ENCODE data around the gene TSTD2. TPM values are rescaled to one million over a fixed set of nuclear protein-coding genes. Genes with fewer than 3 reads are reported as not detected.
A peak's percentile ranks its signal among the peaks of the same experiment; 100 is the strongest.

The TSTD2 gene
- total RNA-seq, 1 experiment from 2014 or later, result 13.0 TPM

DNA sequence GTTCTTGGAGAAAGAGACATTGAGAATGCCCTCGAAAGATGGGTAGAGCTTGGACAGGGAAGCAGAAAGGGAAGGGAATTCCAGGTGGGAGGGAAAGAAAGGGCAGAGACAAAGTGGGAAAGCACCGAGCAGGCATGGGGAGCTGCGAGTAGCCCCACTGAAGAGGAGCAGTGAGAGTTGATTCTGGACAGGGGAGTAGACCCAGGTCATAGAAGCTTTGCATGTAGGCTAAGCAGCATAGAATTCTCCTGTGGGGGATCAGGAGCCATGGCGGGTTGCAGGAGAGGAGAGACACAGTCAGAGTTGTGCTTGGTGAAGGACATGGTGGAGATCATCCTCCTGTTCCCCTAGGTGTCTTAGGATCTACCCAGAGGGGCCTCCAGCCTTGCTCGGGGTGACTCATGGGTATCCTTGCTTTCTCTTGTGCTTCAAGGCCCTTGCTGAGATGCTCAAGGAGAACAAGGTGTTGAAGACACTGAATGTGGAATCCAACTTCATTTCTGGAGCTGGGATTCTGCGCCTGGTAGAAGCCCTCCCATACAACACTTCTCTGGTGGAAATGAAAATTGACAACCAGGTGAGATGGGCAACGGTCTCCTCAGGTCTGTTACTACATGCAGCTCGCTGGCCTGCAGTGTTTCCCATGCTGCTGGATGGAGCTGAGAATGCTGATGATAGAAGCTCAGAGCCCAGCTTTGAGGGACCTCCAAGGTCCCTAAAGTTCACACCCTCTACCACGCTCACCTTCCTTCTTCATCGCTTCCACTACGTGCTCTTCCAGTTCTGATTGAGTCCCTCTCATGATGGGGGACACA lies 64.5 kb downstream of the TSTD2 start:
- H3K27me3 ChIP-seq (ENCODE audit: control insufficient read depth, insufficient read depth, low read length), result no peaks in the 10 kb centered on the region
- no peak overlapping the region for H3K4me3 ChIP-seq (ENCODE audit: insufficient read depth, low read depth, low read length)
- DNase-seq, result no peak
- no peaks in the 10 kb centered on the region for H3K36me3 ChIP-seq (replicated peaks; ENCODE audit: control insufficient read depth, insufficient read depth, low read length)

DNA sequence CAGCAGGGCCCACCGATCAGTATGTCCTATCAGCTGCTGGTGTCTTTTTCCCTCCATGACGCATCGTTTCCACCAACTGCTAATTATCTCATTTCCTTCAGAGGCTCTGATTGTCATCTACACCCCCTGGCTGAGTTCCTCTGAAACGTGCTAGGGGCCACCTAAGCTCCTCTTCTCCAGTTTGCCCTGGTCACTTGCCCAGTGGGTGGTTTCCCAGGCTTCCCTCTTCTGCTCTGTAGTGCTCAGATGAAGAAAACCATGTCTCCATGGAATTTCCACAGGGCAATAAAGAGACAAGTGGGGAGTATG lies 65.3 kb downstream of the TSTD2 start:
- H3K27me3 ChIP-seq (ENCODE audit: control insufficient read depth, insufficient read depth, low read length), result no peaks in the 10 kb centered on the region
- H3K36me3 ChIP-seq (replicated peaks; ENCODE audit: control insufficient read depth, insufficient read depth, low read length), result no peaks in the 10 kb centered on the region
- H3K4me3 ChIP-seq (ENCODE audit: insufficient read depth, low read depth, low read length), result no peak overlapping the region
- no peak for DNase-seq

DNA sequence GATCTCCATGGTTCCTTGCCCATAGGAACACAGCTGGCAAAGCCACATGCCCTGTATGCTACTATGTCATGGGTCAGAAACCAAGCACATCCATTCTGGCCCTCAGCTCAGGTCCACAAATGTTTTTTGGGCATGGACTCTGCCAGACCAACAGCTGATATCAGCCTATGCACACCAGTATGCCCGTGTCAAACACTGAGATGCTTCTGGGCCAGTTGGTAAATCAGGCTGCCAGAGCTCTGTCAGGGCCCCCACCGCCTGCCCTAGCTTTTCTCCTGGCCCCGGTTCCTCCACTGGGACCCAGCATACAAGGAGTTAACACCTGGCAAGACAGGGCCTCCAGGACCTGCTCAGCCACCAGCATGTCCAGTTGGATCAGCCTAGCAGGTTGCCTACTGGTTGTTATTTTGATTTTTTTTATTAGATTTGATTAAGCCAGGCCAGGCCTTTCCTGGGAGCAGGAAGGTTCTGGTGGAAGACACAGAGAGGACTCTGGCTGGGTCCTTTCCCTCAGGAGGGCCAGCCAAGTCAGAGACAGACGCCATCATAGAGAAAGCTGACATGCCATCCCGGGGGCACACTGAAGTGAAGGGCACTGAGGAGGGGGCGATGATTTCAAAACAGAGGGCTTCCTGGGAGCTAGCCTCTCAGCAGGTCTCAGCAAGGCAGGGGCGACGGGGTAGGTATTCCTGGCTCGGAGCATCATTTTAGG lies 65.8 kb downstream of the TSTD2 start:
- H3K36me3 ChIP-seq (replicated peaks; ENCODE audit: control insufficient read depth, insufficient read depth, low read length), result no peaks in the 10 kb centered on the region
- H3K4me3 ChIP-seq (ENCODE audit: insufficient read depth, low read depth, low read length), result no peak overlapping the region
- no peak for DNase-seq
- no peaks in the 10 kb centered on the region for H3K27me3 ChIP-seq (ENCODE audit: control insufficient read depth, insufficient read depth, low read length)

DNA sequence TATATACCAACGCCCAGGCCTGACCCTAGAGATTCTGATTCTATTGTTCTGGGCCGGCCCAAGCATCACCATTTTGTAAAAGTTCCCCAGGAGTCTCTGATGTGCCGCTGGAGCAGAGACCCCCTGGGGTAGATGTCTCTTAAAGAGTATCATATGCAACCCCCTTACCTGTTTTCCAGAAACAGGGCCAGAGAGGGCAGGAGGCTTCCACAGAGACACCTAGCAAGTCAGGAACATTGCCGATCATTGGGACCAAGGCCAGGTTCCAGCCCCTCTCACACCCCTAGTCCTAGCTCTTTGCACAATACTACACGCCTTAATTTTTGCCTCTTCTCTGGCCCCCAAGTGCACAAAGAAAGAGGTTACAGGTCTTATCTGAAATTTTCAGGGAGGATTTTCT lies 67.9 kb downstream of the TSTD2 start:
- H3K27me3 ChIP-seq (ENCODE audit: control insufficient read depth, insufficient read depth, low read length), result no peaks in the 10 kb centered on the region; the same call in 1 of the 2 replicates

DNA sequence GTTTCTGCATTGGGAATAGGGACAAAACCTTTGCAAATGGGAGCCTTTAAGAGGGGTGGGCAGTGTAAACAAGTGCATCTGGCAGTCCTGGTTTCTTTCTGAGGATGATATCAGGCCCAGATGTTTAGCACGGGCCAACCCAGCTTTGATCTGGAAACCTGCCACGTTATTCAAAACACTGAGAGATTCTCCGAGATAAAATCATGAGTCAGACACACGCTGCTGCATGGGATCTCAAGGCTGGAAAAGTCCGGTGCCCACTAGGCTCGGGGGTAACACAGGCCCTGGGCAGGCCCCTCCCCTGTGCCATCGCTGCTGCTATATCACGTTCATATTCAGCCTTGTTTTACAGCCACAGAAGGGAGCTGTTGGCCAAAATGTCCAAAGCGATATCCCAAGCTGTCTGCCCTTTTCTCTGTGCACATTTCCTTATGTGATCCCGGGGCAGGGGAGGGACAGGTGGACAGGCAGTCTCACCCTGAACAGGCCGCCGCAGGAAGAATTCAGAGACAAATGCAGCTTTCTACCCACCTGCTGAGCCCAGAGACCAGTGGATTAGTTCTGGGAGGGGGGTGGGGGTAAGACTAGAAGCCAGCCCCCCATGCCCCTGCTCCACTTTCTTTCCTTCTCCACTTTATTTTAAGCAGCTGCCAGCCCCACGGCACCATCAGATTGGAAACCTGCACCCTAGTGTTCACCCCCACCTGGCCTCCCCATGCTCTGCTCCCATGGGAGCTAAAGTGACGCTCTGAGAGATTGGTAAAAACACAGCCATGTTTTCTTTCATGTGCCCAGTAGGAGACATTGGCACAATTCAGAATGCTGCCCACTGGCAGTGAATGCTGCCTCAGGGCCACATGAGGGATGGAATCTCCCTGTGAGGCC lies 68.6 kb downstream of the TSTD2 start:
- Histone ChIP-seq H3K36me3 (replicated peaks; ENCODE audit: control insufficient read depth, insufficient read depth, low read length) (no peaks in the 10 kb centered on the region), H3K27me3 (ENCODE audit: control insufficient read depth, insufficient read depth, low read length) (no peaks in the 10 kb centered on the region; the same call in 1 of the 2 replicates), H3K4me3 (ENCODE audit: insufficient read depth, low read depth, low read length) (no peak overlapping the region)
- peak; percentile 35 for DNase-seq

More for the DNA sequence above, 67.9 kb downstream of the TSTD2 start:
- Histone ChIP-seq H3K36me3 (replicated peaks; ENCODE audit: control insufficient read depth, insufficient read depth, low read length) (no peaks in the 10 kb centered on the region), H3K4me3 (ENCODE audit: insufficient read depth, low read depth, low read length) (no peak overlapping the region)
- no peak for DNase-seq

DNA sequence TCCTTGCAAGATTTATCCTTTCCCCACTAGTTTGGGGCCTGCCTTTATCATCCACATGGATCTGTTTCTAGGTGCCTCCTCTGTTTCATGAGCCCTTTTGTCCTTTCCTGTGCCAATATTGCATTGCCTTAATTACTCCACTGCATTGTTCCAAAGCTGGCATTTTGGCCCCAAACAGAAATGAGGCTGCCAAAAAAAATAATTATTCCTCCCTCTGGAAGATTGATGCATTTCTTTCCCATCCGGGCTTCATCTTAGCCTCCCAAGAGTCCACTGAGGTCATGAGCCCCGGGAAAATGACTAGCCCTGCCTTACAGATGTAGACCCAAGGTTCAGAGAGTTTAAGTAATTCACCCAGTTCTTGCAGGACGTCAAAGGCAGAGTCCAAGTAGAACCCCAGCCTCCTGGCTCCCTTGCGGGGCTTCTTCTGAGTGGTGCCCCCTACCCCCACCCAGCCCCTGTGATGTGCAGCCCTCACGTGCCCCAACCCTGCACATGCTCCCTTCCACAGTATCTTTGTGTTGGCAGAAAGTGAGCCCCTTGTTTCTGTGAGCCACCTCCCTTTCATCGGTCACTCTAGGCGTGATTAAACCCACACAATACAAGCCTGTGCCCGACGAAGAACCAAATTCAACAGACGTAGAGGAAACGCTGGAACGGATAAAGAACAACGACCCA lies 69.6 kb downstream of the TSTD2 start:
- no peak overlapping the region for H3K4me3 ChIP-seq (ENCODE audit: insufficient read depth, low read depth, low read length)
- no peaks in the 10 kb centered on the region; the same call in 1 of the 2 replicates for H3K27me3 ChIP-seq (ENCODE audit: control insufficient read depth, insufficient read depth, low read length)
- no peaks in the 10 kb centered on the region for H3K36me3 ChIP-seq (replicated peaks; ENCODE audit: control insufficient read depth, insufficient read depth, low read length)
- peak; percentile 8 for DNase-seq

DNA sequence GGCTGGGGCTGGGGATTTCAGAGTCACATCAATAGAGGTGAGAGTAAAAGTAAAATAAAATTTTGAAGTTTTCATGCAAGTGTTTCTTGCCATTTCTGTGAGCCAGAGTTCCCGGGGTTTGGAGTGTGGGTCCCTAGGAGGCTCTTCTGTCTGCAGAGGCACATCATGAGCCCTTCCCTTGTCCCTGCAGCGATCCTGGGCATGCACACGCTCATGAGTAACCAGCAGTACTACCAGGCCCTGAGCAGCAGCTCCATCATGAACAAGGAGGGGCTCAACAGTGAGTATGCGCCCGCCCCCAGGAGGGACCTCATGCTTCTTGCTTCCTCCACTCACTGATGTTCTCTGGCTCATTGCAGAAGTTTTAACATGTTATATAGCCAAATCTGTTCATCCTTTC lies 70.6 kb downstream of the TSTD2 start:
- no peak for DNase-seq
- H3K27me3 ChIP-seq (ENCODE audit: control insufficient read depth, insufficient read depth, low read length), result no peaks in the 10 kb centered on the region; the same call in 1 of the 2 replicates

DNA sequence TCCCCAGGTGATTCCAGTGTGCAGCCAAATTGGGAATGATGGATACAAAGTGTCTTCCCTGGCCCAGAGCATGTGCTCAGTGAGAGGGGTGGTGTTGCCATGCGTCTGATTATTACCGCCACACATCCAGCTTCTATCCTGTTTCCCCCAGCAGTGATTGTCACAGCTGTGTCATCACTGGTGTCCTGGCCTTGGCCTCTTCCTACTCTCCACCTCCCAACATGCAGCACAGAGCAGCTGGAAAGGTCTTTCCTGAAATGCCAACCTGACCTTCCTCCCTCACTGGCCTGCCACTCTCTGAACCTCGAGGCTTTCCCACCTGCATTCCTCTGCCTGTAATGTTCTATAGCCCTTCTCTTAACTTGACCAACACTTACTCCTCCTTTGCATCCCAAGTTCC lies 71.7 kb downstream of the TSTD2 start:
- Histone ChIP-seq H3K4me3 (ENCODE audit: insufficient read depth, low read depth, low read length) (no peak overlapping the region), H3K27me3 (ENCODE audit: control insufficient read depth, insufficient read depth, low read length) (no peaks in the 10 kb centered on the region; the same call in 1 of the 2 replicates), H3K36me3 (replicated peaks; ENCODE audit: control insufficient read depth, insufficient read depth, low read length) (no peaks in the 10 kb centered on the region)
- DNase-seq, result no peak

More for the DNA sequence above, 70.6 kb downstream of the TSTD2 start:
- Histone ChIP-seq H3K4me3 (ENCODE audit: insufficient read depth, low read depth, low read length) (no peak overlapping the region), H3K36me3 (replicated peaks; ENCODE audit: control insufficient read depth, insufficient read depth, low read length) (no peaks in the 10 kb centered on the region)

DNA sequence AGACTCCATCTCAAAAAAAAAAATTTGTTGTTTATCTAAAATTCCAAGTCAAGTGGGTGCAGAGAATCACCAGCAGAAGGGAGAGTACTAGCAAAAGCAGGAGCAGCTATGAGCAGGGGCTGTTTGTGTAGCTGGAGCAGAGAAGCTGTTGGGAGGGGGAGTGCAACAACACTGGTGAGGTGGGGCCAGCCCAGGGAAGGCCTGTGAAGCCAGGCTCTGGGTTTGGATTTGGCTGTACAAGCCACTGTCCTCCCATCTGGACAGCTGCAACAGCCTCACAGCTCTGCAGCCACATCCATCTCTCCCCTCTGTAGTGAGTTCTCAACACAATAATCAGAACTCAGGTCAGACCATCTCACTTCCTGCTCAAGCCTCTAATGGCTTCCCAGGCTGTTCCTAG lies 72.3 kb downstream of the TSTD2 start:
- Histone ChIP-seq H3K4me3 (ENCODE audit: insufficient read depth, low read depth, low read length) (no peak overlapping the region), H3K27me3 (ENCODE audit: control insufficient read depth, insufficient read depth, low read length) (no peaks in the 10 kb centered on the region; the same call in 1 of the 2 replicates), H3K36me3 (replicated peaks; ENCODE audit: control insufficient read depth, insufficient read depth, low read length) (no peaks in the 10 kb centered on the region)
- no peak for DNase-seq

DNA sequence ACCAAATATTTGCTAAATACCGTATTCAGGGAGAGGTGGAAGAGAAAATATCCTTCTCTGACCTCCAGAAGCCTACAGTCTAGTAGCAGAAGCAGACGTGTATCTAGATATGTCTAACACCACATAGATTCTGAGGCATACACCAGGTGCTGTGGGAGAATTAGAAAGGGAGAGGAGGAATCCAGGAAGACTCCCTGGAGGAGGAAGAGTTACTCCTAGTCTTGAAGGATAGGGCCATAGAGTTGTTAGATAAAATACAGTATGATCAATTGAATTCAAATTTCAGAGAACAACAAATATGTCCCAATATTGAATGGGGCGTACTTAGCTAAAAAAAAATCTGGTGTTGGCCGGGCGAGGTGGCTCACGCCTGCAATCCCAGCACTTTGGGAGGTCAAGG lies 73.0 kb downstream of the TSTD2 start:
- no peak for DNase-seq
- Histone ChIP-seq H3K4me3 (ENCODE audit: insufficient read depth, low read depth, low read length) (no peak overlapping the region), H3K27me3 (ENCODE audit: control insufficient read depth, insufficient read depth, low read length) (no peaks in the 10 kb centered on the region; the same call in 1 of the 2 replicates), H3K36me3 (replicated peaks; ENCODE audit: control insufficient read depth, insufficient read depth, low read length) (no peaks in the 10 kb centered on the region)

DNA sequence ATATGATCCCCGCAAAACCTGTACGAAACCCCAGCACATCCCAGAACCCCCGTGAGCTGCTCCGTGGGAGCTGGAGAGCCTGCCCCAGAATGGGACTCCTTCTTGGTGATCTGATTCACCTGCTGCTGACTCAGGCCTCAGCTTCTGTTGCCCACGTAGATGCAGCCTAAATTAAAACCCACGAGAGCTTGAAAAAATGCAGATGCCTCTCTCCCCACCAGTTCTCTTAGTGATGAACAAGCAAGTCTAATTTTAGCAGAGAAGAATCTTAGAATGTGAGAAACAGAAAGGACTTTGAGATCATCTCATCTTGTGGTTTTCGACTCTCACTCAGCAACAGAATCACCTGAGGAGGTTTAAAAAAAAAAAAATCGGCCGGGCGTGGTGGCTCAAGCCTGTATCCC lies 74.1 kb downstream of the TSTD2 start:
- Histone ChIP-seq H3K4me3 (ENCODE audit: insufficient read depth, low read depth, low read length) (no peak overlapping the region), H3K36me3 (replicated peaks; ENCODE audit: control insufficient read depth, insufficient read depth, low read length) (no peaks in the 10 kb centered on the region), H3K27me3 (ENCODE audit: control insufficient read depth, insufficient read depth, low read length) (no peaks in the 10 kb centered on the region; the same call in 1 of the 2 replicates)
- no peak for DNase-seq

DNA sequence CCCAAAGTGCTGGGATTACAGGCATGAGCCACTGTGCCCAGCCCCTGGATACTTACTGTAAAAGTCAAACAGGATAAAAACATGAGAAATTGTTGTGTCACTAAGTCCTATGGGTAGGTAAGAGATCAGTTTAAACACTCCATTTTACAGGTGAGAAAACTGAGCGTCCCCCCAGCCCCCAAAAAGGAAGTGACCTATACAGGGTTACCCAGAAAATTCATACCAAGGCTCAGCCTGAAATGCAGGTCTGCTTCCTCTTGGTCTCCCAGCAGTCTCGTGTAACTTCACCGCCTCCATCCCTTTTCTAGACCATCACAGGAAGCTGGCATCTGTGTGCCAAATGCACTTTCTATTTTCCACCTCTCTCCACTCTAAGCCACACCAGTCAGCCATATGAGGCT lies 74.5 kb downstream of the TSTD2 start:
- DNase-seq, result no peak
- H3K27me3 ChIP-seq (ENCODE audit: control insufficient read depth, insufficient read depth, low read length), result no peaks in the 10 kb centered on the region; the same call in 1 of the 2 replicates
- no peaks in the 10 kb centered on the region for H3K36me3 ChIP-seq (replicated peaks; ENCODE audit: control insufficient read depth, insufficient read depth, low read length)
- H3K4me3 ChIP-seq (ENCODE audit: insufficient read depth, low read depth, low read length), result no peak overlapping the region

DNA sequence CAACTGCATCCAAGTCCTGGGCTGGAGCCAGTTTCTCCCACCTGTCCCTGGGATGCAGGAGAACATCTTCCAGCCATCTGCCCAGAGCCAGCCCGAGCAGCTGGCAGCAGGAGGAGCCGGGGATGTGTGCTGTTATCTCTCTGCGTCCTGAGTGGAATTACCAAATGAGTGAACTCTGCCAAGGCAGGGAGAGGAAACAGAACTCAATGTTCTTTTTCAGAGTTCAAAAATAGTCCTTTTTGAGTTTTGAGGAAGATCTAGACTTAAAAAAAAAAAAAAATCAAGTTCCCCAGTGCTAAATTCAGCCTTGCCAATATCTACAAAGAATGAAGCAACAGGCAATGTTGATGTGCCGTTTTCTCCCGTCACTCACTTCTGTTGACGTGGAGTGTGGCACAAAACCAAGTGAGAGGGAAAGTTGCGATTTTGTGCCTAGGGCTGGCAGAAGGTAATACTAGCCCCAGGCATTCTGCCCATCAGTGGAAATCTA lies 75.5 kb downstream of the TSTD2 start:
- Histone ChIP-seq H3K4me3 (ENCODE audit: insufficient read depth, low read depth, low read length) (no peak overlapping the region), H3K36me3 (replicated peaks; ENCODE audit: control insufficient read depth, insufficient read depth, low read length) (no peaks in the 10 kb centered on the region), H3K27me3 (ENCODE audit: control insufficient read depth, insufficient read depth, low read length) (no peaks in the 10 kb centered on the region; the same call in 1 of the 2 replicates)
- no peak for DNase-seq

All from H7 (cell line).